SHP77 (cell line): ENCODE measurements around the gene SLC6A20.
"Not testable (repeated sequence)": the region's sequence is repeated elsewhere in the genome, so short reads cannot be mapped to it uniquely, and the experiment has no call there.

ENCODE experiments used
- DNase-seq, 2 experiments: peaks; one replicate each; lab custom pipeline; 2025; lab: John Stamatoyannopoulos, UW

The SLC6A20 gene

DNA sequence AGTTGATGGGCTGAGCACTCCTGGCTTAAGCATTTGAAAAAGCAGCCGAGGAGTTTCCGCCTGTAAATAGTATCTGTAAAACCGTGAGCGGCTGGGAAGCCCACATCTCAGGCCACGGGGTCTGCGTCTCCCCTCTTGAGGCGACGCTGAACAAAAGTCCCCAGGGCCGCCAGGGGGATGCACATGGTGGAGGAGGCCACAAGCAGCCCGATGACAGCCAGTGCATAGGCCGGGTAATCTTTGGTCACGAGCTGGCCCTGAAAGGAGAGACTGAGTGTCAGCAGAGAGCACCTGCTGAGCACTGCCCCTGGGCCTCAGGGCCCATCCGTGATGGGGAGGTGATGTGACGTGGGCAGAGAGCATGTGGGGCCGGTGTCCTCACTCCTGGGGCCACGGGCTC lies 37.5 kb downstream of the SLC6A20 start:
- no peak for DNase-seq

- DNase-seq: not testable (repeated sequence)
Measured at GRCh38 chr3:45757141-45757540, 39.2 kb downstream of the SLC6A20 start.

DNA sequence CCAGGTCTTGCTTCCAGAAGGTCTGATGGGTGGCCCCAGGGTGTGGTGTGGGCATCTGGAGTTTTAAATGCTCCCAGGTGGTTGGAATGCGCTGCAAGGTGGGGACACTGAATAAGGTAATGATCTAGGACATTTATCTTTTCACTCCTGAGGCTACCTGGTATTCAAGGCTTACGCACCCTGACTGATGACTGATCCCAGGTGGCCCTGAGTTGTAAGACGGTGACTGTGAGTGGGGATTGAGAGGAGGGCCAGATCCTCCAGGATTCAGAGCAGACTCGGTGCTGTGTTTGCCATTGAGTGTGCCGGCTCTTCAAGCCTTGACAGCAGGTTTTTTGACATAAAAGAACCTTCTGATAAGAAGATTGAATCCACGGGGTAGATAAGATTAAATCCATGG lies 40.3 kb downstream of the SLC6A20 start:
- DNase-seq: no peak

DNA sequence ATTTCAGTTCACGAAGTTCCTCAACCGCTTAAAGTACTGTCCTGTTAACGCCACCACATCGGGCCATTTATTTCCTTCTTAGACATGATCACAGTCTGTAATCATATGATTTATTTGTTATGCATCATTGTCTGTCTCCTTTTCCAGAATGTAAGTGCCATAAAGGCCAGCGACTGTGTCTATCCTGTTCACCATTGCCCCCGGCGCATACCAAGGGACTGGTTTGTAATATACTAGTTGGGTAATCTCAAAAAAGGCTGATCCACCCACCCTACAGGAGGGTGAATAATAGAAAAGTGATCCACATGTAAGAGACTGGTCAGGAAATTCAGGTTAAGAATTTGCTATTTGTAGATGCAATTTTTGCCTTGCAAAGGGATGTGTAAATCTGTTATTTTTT lies 41.9 kb downstream of the SLC6A20 start:
- no peak for DNase-seq

- no peak for DNase-seq
Measured at GRCh38 chr3:45753095-45753494, 43.2 kb downstream of the SLC6A20 start.

DNA sequence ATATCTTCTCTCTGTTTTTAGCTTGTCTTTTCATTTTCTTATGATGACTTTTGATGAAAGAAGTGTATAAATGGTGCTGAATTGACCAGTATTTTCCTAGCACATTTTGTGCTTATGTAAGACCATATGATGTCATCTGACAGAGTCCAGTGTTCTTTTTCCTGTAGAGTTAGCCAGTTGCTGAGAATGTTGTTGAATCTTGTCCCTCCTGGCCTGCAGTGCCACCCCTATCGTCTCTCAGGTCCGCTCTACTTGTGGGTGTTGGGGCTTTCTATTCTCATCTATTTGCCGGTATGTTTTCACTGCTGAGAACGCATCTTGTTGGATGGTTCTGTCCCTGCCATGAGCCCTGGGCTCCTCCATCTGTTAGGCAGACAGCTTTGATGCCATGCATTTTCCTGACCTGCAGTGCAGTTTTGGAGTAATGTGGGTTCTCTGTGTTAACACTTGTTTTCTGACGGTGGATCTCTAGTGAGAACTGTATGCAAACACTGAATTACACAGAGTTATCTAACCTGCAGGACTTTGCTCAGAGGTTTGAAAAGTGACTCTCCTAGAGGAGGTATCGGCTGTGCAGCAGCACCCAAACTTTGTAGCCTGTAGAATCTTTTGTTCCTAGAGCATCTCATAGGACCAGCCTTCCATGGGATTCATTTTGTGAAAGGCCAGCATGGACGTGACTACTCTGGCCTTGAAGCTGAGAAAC lies 44.6 kb downstream of the SLC6A20 start:
- no peak for DNase-seq

GRCh38 chr3:45749880-45750279 lies 46.5 kb downstream of the SLC6A20 start:
- no peak for DNase-seq

DNA sequence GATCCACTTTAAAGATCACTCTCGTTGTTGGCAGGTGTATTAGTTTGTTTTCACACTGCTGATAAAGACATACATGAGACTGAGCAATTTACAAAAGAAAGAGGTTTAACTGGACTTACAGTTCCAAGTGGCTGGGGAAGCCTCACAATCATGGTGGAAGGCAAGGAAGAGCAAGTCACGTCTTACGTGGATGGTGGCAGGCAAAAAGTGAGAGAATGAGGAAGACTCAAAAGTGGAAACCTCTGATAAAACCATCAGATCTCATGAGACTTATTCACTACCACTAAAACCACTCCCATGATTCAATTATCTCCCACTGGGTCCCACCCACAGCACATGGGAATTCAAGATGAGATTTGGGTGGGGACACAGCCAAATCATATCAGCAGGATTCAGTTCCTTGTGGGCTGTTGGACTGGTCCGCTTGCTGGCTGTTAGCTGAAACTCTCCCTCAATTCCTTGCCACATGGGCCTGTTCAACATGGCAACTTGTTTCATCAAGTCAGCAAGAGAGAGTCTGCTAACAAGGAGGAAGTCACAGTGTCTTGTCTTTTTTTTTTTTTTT lies 47.2 kb downstream of the SLC6A20 start:
- not testable (repeated sequence) for DNase-seq

- no peak for DNase-seq
Measured at GRCh38 chr3:45748068-45748467, 48.3 kb downstream of the SLC6A20 start.

DNA sequence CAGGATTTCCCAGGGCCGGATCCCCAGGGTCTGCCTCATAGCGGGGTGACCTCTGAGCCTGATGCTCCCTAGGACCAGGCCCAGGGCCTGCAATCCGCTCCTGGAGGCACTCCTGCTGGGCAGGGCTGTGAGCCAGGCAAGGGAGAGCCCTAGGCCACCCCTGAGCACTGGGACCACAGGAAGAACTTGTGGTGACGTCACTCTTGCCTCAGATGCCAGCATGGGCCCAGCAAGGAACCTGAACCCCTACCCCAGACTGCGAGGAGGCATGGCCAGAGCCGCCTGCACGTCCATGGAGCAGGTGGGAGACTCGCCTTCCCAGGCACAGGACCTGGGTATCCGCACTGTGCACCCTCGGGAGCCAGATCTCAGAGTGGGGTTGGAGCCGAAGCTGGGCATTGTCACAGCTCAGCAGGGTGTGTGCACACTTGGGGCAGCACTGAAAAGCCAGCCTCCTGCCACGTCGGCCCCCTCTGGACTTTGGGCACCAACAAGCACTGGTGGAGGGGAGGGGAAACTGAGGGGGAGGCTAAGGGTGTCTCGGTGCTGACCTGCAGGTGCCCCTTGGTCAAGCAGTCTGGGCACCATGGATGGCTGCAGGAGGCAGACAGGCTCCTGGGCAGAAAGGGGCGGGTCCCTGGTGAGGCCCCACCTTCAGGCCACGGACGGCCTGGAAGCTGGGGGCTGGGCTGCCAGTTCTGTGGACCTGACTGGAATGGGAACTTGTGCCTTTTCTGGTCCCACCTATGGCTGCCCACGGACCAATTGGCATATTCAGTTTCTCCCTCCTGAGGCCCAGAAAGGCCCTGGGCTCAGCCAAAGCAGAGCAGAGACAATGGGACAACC lies 49.3 kb downstream of the SLC6A20 start:
- no peak for DNase-seq

DNA sequence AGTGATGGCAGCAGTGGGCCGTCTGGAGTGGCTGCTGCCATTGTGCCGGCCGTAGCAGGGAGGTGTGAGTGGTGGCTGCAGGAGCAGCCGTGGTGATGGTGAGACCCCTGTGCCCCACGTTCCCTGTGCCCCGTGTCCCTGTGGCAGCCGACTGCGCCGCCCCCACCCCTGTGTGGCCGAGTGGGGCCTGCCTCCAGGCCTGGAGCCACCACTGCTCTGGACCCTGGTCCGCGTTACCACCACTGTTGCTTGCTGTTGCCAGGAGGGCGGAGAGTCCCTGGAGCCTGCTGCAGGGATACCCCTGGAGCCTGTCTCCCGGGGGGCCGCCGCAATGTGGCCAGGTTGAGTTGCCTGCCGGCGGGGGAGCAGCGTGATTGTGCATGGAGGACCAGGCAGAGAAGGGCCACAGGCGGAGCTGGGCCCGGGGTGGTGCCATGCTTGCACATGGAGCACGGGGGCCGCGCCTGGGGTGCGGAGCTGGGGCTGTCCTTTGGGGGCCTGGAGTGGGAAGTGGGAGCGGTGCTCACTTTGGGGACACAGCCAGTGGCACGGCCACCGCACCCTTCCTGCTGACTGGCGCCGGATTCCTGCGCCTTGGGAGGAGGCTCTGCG lies 50.1 kb downstream of the SLC6A20 start:
- no peak for DNase-seq

DNA sequence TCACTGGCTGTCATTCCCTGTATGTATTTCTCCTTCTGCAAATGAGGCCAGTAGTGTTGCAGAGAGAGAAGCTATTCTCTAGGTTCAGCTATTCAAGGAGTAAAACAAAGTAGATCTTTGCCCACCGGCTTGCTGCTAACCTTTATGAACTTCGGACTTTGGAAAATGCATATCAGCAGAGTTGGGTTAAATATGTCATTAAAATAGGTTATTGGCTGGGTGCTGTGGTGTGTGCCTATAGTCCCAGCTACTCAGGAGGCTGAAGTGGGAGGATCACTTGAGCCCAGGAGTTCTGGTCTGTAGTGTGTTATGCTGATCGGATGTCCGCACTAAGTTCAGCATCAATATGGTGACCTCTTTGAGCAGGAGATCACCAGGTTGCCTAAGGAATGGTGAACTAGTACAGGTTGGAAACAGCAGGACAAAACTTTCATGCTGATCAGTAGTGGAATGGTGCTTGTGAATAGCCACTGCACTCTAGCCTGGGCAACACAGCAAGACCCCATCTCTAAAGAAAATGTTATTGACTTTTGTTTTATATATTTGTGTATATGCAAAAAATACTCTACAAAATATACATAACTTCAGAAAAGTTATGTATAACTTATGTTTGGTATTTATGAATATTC lies 53.8 kb downstream of the SLC6A20 start:
- no peak for DNase-seq

- no peak for DNase-seq
Measured at GRCh38 chr3:45741742-45742460, 54.4 kb downstream of the SLC6A20 start.

- no peak for DNase-seq
Measured at GRCh38 chr3:45741247-45741646, 55.1 kb downstream of the SLC6A20 start.

- DNase-seq: no peak
Measured at GRCh38 chr3:45739991-45740390, 56.3 kb downstream of the SLC6A20 start.

- no peak for DNase-seq
Measured at GRCh38 chr3:45737234-45737633, 59.1 kb downstream of the SLC6A20 start.

DNA sequence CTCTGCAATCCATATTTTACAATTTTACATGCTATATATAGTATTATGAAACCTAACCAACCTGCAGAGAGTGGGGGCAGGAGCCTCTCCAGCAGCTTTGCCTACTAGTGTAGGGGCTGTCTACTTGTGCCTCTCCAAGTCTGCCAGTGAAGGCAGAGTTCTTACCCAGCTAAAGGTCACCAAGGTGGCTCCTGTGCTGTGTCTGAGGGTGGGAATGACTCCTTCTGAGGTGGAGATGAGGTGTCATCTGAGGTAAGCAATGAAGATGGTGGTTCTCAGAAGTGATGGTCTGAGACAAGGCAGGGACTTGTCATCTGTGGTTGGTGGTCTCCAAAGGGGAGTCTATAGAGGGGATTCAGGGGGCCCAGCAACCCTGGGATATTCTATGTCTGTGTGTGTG lies 59.6 kb downstream of the SLC6A20 start:
- no peak for DNase-seq

GRCh38 chr3:45730409-45731154 lies 65.8 kb downstream of the SLC6A20 start:
- DNase-seq: no peak

DNA sequence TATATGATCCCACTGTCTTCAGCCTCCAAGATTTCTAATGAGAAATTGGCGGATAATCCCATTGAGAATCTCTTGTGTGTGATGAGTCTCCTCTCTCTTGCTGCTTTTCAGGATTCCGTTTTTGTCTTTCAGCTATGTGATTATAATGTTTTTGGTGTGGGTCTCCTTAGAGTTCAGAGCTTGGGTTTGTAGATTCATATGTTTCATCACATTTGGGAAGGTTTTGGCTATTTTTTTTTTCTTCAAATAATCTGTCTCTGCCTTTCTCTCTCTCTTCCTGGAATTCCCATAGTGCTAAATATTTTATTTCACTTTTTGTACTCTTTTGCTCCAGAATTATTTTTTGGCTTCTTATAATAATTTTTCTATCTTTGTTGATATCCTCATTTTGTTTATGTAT lies 66.7 kb downstream of the SLC6A20 start:
- no peak for DNase-seq

- no peak for DNase-seq
Measured at GRCh38 chr3:45724911-45725310, 71.4 kb downstream of the SLC6A20 start.
